Small intestine (tissue), 7 donors: ENCODE data around the gene NADK2. TPM values are rescaled to one million over a fixed set of nuclear protein-coding genes. Genes with fewer than 3 reads are reported as not detected.
A peak's percentile ranks its signal among the peaks of the same experiment; 100 is the strongest.

ENCODE experiments used
- DNase-seq, 2 donors: peaks; one replicate each; pipeline versions ENCODE4 v3.0.0 to v3.0.0-alpha.2; 2013
- FAIRE-seq: peaks from 2 replicates; lab custom pipeline; 2012; peaks lifted over from hg19 to GRCh38; lab: Jason Lieb, UNC
- H3K27ac ChIP-seq, 3 donors: one replicate each; pipeline ENCODE4 v1.5.1; 2013; ENCODE audit warnings: low read length in 2 of 3, mild to moderate bottlenecking in 2 of 3, control low read depth in 1 of 3, inconsistent platforms in 1 of 3, low read depth in 1 of 3, moderate library complexity in 1 of 3
- H3K27me3 ChIP-seq, 3 donors: one replicate each; pipeline ENCODE4 v1.6.1; 2013; ENCODE audit warnings: low read length in 3 of 3, inconsistent platforms in 1 of 3; ENCODE audit not compliant: control insufficient read depth in 3 of 3, insufficient read depth in 3 of 3
- H3K36me3 ChIP-seq, 3 donors: one replicate each; pipeline ENCODE4 v1.6.1; 2013; ENCODE audit warnings: low read length in 3 of 3, inconsistent platforms in 1 of 3, low read depth in 1 of 3, mild to moderate bottlenecking in 1 of 3, moderate library complexity in 1 of 3; ENCODE audit not compliant: control insufficient read depth in 3 of 3, insufficient read depth in 2 of 3
- H3K4me1 ChIP-seq, 3 donors: one replicate each; pipeline ENCODE4 v1.6.1; 2013; ENCODE audit warnings: low read length in 2 of 3, inconsistent platforms in 1 of 3, low read depth in 1 of 3, mild to moderate bottlenecking in 1 of 3, moderate library complexity in 1 of 3; ENCODE audit not compliant: control insufficient read depth in 3 of 3, insufficient read depth in 2 of 3
- H3K4me3 ChIP-seq, 3 donors: one replicate each; pipeline ENCODE4 v1.5.1; 2013; ENCODE audit warnings: low read length in 3 of 3, control low read depth in 1 of 3, inconsistent platforms in 1 of 3, low read depth in 1 of 3, mild to moderate bottlenecking in 1 of 3, moderate library complexity in 1 of 3
- H3K9me3 ChIP-seq, 2 donors: one replicate each; pipeline ENCODE4 v1.6.1; 2013; ENCODE audit warnings: low read depth in 1 of 2, low read length in 1 of 2; ENCODE audit not compliant: control insufficient read depth in 2 of 2, insufficient read depth in 1 of 2
- WGBS, 3 donors: extraction: QIAGEN DNeasy Blood & Tissue Kit; methylation state at CpG; one replicate each; pipeline ENCODE4 v1.1.7; 2013; 5-methylcytosine and 5-hydroxymethylcytosine counted together
- polyA plus RNA-seq, 4 donors: library from polyadenylated mRNA; stranded (reverse) in 3 of 4; unstranded in 1 of 4; fragments of 200-250 nt in 3 of 4; fragments of 120-200 nt in 1 of 4; gene quantifications; one replicate each; pipeline versions ENCODE4 v1.2.1 to v1.2.3, GENCODE V29; 2013
- donor health status: healthy with polysubstance abuse.
- donor health status: control.
- donor health status: control.
- donor health status: Bipolar disorder and iron deficiency.
- donor health status: healthy.

NADK2 gene
- polyA plus RNA-seq, 4 donors: 13.0 to 59.1 (median 14.2) TPM

DNA sequence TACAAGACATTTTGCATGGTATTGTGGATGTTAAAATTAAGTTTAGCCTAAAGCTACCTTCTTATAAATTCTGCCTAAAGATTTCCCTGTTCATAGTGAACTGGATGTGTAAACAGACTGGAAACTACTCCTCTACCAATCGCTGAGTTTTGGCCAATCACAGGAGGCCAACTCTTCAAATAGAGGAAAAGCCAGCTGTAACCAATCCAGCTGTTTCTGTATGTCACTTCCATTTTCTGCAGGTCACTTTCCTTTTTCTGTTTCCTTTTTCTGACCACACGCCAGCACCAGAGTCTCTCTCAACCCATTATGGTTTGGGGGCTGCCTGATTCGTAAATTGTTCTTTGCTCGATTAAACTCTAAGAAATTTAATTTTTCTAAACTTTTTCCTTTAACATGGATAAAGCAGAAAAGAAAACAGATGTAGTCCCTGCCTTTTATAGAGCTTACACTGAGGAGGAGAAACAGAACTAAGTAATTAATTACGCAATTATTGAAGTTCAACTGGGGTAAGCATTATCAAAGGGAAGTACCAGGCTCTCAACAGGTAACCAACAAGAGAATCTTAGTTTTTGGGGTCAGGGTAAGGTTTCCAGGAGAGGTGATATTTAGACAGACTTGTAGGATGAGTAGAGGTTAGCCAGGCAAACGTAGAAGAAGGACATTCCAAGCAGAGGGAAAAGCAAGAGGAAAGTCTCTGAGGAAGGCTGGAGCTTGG is 32.2 kb upstream of the NADK2 start:
- H3K9me3 ChIP-seq: no peaks in the 10 kb centered on the region
- no peak overlapping the region for H3K27ac ChIP-seq
- H3K27me3 ChIP-seq: no peaks in the 10 kb centered on the region
- DNase-seq: no peak
- H3K4me3 ChIP-seq: no peak overlapping the region
- no peaks in the 10 kb centered on the region for H3K36me3 ChIP-seq
- no peaks in the 10 kb centered on the region for H3K4me1 ChIP-seq
- FAIRE-seq: no peak
- 67 to 77% (median 69%) methylated on average over 6 of the region's 6 CpGs for WGBS, 3 donors

DNA sequence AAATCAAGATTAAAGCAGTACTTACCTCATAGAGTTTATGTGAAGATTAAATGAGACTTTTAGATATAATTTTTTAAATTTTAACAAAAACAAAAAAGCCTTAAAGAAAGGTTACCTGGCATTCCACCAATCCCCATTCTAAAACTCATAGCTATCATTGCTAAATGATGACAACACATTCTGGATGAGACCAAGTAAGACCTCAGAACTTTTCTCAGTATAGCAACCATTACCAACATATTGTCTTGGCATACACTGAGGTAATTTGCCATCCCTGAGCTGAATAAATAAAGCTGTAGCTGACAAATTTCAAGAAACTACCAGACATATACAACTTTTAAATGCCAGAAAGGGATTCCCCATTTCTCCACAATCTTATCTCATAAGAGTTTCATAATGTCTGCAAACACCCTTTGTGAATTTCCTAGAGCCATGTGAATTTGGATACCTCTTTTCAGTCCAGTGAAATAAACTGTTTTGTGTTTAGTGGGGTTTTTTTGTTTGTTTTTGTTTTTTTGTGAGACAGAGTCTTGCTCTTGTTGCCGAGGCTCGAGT is 30.5 kb upstream of the NADK2 start:
- no peak for DNase-seq
- H3K9me3 ChIP-seq: no peaks in the 10 kb centered on the region
- H3K36me3 ChIP-seq: no peaks in the 10 kb centered on the region
- no peak for FAIRE-seq
- WGBS, 3 donors: 89 to 94% (median 93%) methylated on average over 2 of the region's 2 CpGs
- H3K27me3 ChIP-seq: no peaks in the 10 kb centered on the region
- H3K4me1 ChIP-seq: no peaks in the 10 kb centered on the region
- no peak overlapping the region for H3K4me3 ChIP-seq
- H3K27ac ChIP-seq: no peak overlapping the region

DNA sequence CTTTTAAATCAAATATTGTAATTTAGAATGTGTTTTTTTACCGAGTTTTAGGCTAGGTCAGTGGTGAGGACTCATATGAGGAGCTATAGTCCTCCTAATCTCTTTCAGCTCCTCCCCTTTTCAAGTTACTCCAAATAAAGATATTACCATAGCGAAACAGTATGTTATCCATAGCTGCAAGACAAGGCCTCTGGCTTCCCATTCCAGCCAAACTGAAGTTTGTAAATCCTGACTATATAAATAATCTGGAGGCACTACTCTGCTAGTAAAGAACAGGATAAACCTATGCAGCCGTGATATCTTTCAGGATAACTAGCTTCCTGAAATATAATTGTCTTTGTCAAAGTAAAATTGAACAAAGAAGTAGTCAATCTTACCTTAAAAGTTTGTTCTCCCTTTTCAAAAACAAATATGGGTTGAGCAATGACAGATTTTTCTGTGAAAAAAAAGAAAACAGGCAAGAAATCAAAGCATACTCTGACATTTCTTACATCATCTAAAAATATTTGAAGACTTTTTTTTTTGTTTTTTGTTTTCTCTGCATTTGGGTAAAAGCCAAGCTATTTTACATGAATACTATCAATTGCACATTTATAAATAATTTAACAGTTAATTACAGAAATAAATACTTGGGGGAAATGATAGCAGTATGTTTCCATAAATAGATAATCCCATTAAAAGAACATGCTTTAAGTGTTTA is 29.3 kb upstream of the NADK2 start:
- Histone ChIP-seq H3K27ac (no peak overlapping the region), H3K9me3 (no peaks in the 10 kb centered on the region), H3K4me3 (no peak overlapping the region), H3K36me3 (no peaks in the 10 kb centered on the region), H3K4me1 (no peaks in the 10 kb centered on the region), H3K27me3 (no peaks in the 10 kb centered on the region)
- FAIRE-seq (peak; percentile 5), DNase-seq (no peak)
- 71 to 74% (median 71%) methylated on average over 3 of the region's 3 CpGs for WGBS, 3 donors

DNA sequence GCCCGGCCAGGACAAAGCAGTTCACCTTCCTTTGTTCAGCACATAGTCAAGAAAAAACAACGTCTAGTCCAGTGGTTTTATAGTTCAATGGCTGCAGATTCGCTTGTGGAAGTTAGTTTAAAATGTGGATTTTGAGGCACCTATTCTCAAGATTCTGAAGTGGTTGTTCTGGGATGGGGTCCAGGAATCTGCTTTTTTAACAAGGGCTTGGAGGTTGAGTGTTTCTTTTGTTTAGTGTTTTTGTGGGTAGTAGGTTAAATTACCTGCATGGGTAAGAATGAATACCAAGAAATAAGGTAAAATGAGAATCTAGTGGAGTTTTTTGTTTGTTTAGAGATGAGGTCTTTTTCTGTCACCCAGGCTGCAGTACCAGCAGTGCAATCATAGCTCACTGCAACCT is 28.4 kb upstream of the NADK2 start:
- FAIRE-seq: no peak

DNA sequence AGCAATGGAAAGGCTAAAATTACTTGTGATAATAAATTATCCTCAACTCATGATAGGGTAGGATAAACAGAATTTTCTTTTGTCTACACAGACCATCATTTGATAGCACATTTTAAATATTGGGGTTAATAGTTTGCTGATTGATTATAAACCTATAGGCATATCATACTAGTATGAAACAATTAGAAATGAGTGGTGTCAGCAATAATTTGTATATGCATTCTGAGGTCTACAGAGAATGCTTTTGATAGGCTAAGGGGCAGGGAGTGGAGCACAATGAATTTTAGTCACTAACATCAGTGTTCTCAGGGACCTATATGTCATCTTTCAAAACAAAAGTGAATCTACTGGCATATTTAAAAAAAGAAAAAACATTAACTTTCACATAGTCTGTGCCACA is 27.8 kb upstream of the NADK2 start:
- H3K4me3 ChIP-seq: no peak overlapping the region
- DNase-seq: no peak
- no peak for FAIRE-seq
- H3K27ac ChIP-seq: no peak overlapping the region
- H3K4me1 ChIP-seq: no peaks in the 10 kb centered on the region
- no peaks in the 10 kb centered on the region for H3K27me3 ChIP-seq
- H3K36me3 ChIP-seq: no peaks in the 10 kb centered on the region
- no peaks in the 10 kb centered on the region for H3K9me3 ChIP-seq

More for the DNA sequence above, 28.4 kb upstream of the NADK2 start:
- Histone ChIP-seq H3K27ac (no peak overlapping the region), H3K9me3 (no peaks in the 10 kb centered on the region), H3K36me3 (no peaks in the 10 kb centered on the region), H3K4me1 (no peaks in the 10 kb centered on the region), H3K27me3 (no peaks in the 10 kb centered on the region), H3K4me3 (no peak overlapping the region)
- 74 to 89% (median 87%) methylated on average over 3 of the region's 3 CpGs for WGBS, 3 donors
- DNase-seq: no peak

DNA sequence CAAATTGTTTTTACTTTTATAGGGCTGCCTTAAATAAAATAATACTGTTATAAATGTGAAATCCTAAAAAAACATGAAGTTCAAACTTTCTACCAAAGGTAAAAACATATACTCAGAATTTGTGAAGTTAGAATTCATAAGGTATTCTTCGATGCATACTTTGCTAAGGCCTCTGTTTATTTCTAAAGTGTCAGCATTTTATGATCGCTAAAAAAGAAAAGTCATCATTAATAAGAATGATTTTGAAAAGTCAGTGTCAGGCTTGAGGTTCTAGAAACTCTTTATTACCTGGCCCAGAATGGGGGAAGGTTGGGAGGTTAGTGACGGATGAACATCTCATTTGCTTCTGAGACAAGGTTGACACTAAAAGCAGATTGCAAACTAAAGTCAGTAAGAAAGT is 26.2 kb upstream of the NADK2 start:
- FAIRE-seq: no peak
- H3K9me3 ChIP-seq: no peaks in the 10 kb centered on the region
- DNase-seq: no peak
- no peak overlapping the region for H3K27ac ChIP-seq
- no peaks in the 10 kb centered on the region for H3K27me3 ChIP-seq
- no peak overlapping the region for H3K4me3 ChIP-seq
- H3K36me3 ChIP-seq: no peaks in the 10 kb centered on the region
- 94 to 96% (median 95%) methylated on average over 3 of the region's 3 CpGs for WGBS, 3 donors
- no peaks in the 10 kb centered on the region for H3K4me1 ChIP-seq

DNA sequence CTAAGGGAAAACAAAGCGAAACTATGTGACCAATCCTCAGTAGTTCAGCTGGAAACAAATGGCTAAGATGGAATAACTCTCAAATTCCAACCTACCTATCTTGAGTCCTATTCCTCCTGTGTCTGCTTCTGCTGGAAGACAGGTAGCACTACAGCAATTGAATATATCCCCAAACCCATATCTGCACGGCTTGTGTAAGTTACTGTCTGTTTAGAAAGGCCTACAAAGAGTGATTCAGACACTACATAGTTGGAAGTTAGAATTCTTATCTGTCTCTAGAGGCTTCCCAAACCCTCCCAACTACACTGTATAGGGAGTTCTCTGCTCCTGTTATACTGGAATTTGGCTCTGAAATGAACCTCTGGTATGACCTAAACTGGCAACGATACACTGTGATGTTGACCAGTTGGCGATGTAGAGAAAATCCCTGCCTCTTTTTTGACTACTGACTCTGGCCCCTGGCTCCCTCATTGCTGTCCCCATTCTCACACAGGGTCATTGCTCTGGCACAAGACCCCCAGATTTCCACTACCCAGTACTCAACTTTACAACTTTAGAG is 22.6 kb upstream of the NADK2 start:
- no peak overlapping the region for H3K27ac ChIP-seq
- no peak overlapping the region for H3K4me3 ChIP-seq
- H3K27me3 ChIP-seq: no peaks in the 10 kb centered on the region
- no peaks in the 10 kb centered on the region for H3K36me3 ChIP-seq
- H3K9me3 ChIP-seq: no peaks in the 10 kb centered on the region
- no peak for FAIRE-seq
- no peak for DNase-seq
- no peaks in the 10 kb centered on the region for H3K4me1 ChIP-seq
- 80 to 89% (median 85%) methylated on average over 4 of the region's 4 CpGs for WGBS, 3 donors

DNA sequence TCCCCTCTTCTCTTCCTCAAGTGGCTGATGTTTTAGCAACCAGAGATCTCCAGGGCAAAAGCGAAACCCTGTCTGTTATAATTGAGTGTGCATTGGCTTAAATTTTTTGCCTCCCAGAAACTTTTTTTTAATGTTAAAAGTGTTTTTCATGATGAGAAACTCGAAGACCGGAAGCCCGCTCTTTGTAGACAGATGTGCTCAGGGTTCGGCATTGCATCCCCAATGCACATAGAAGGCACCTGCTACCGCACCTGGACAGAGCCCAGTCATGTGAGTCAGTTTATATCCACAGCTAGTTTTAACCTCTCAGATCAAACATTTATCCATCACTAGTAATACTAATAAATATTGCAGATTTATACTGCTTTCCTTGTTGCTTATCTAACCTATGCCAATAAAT is 19.5 kb upstream of the NADK2 start:
- no peak overlapping the region for H3K4me3 ChIP-seq
- WGBS, 3 donors: 74 to 84% (median 82%) methylated on average over 6 of the region's 6 CpGs
- H3K4me1 ChIP-seq: no peaks in the 10 kb centered on the region
- no peaks in the 10 kb centered on the region for H3K36me3 ChIP-seq
- DNase-seq (no peak), FAIRE-seq (no peak)
- no peaks in the 10 kb centered on the region for H3K27me3 ChIP-seq
- H3K9me3 ChIP-seq: no peaks in the 10 kb centered on the region
- no peak overlapping the region for H3K27ac ChIP-seq
